H1 (cell line): ENCODE results near the gene AKAP9. TPM values are rescaled to one million over a fixed set of nuclear protein-coding genes. Genes with fewer than 3 reads are reported as not detected.

ENCODE experiments used
- GABPA ChIP-seq: IDR thresholded peaks from 2 replicates; pipeline ENCODE4 v1.6.1; 2011; ENCODE audit warnings: mild to moderate bottlenecking, low read length, moderate library complexity, borderline replicate concordance; ENCODE audit not compliant: insufficient read depth
- SRF ChIP-seq: IDR thresholded peaks from 2 replicates; pipeline ENCODE4 v1.6.1; 2011; ENCODE audit warnings: mild to moderate bottlenecking, low read depth, low read length, moderate library complexity
- polyA plus RNA-seq, 7 experiments: library from polyadenylated mRNA; depleted of rRNA in 3 of 7; stranded (reverse) in 5 of 7; unstranded in 2 of 7; fragments of >200 nt in 5 of 7; fragments of 200-250 nt in 2 of 7; gene quantifications; 1 replicate in 5 of 7; 2 replicates in 1 of 7; 4 replicates in 1 of 7; pipeline versions ENCODE4 v1.2.1 to v1.2.3, GENCODE V29; 2011 to 2013; ENCODE audit warnings: missing spikeins in 2 of 7, mixed read lengths in 2 of 7
- total RNA-seq: library from RNA; stranded (reverse); fragmentation: NEBNext Ultra II Directional; extraction: Animal tissue kit (Norgen Biotek cat#: 25700); gene quantifications from 2 replicates; pipeline ENCODE4 v1.2.1, GENCODE V29; 2021

The AKAP9 gene
- total and polyA plus RNA-seq, 2 of the 8 experiments (the other 6 are each of a cell fraction or from before 2014, with no cell fraction given), result 6.2 to 26.3 TPM

- TF ChIP-seq GABPA, result no peak
- no peak for TF ChIP-seq SRF
Observed at GRCh38 chr7:91976743-91977142, 36.1 kb downstream of the AKAP9 start (continued).
